Measurements from ENCODE around the gene ANKS1A.
A peak's percentile ranks its signal among the peaks of the same experiment; 100 is the strongest.
"Not testable (repeated sequence)": the region's sequence is repeated elsewhere in the genome, so short reads cannot be mapped to it uniquely, and the experiment has no call there.

Gene ANKS1A

DNA sequence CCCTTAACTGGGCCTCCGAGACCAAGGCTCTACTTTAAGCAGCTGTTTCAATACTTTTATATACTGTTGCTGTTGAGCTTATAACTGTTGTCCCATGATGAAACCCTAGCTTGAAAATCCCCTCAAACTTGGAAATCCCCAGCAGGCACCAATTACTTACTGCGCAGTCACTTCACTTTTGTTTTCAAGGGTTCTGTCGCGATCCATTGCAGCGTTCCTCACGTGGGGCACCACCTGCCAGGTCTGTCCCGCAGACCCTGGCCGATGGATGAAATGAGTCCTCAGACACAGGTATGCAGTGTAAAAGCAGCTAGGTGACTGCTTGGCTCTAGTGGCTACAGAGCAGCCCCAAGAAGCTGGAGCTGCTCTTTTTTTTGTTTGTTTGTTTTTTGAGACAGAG, 218.2 kb downstream of the ANKS1A start:
- DNase-seq = not testable (repeated sequence)

GRCh38 chr6:35107761-35108160, 218.7 kb downstream of the ANKS1A start:
- not testable (repeated sequence) for DNase-seq, ATAC-seq

More for the DNA sequence above, 218.2 kb downstream of the ANKS1A start:
- ATAC-seq = not testable (repeated sequence)

DNA sequence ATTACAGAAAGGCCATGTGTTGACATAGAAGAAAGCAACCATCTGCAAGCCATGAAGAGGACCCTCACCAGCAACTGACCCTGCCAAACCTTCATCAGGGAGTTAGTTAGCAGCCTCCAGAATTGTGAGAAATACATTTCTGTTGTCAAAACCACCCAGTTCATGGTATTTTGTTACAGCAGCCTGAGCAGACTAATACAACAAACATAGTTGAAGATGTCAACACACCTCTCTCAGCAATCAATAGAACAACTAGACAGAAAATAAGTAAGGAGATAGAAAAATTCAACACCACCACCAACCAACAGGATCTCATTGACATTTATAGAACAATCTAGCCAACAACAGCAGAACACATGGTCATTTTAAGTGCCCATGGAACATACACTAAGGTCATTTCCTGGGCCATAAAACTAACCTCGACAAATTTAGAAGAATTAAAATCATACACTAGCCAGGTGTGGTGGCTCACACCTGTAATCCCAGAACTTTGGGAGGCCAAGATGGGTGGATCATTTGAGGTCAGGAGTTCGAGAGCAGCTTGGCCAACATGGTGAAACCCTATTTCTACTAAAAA, 219.3 kb downstream of the ANKS1A start:
- DNase-seq (no peak), ATAC-seq (no peak)

DNA sequence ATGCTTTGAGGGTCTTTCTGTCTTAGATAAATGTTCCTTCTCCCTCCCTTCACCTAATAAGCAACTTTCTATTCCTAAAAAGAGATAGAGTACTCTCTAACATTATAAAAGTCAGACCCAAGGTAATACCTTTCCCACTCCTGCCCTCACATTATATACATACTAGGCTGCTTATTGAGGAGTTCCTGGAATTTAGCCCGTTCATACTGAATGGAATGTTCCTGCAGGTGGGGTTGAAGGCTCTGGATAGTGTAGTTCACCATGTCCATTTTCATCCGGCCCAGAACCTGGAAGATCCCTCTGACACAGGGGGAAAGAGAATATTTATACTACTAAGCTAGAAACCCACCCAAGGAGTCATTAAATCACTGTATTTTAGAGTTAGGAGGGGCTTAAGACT, 231.7 kb downstream of the ANKS1A start:
- no peak for ATAC-seq
- no peak for DNase-seq

- no peak for DNase-seq
- ATAC-seq = no peak
These were observed 235.3 kb downstream of the ANKS1A start for GRCh38 chr6:35124356-35124755.

GRCh38 chr6:35128042-35128441, 239.0 kb downstream of the ANKS1A start:
- DNase-seq = no peak
- ATAC-seq = no peak

DNA sequence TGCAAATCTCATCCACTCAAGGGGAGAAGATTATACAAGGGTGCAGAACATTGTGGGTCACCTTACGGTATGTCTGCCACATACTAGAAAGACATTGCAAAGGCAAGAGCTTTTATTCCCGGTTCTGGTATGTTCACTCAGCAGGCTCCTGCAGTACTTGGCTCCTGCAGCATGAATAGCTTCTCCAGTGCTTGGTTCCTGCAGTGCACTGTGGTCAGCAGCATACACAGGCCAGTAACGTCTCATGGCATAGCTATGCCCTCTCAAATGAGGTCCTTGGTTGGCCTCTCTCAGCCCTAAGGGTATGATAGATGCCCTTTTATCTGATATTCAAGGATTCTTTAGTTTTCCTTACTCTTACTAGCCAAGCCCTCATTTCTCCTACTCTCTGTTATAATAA, 239.4 kb downstream of the ANKS1A start:
- ATAC-seq (no peak), DNase-seq (no peak)

GRCh38 chr6:35136185-35136584, 247.1 kb downstream of the ANKS1A start:
- ATAC-seq (no peak), DNase-seq (no peak)

DNA sequence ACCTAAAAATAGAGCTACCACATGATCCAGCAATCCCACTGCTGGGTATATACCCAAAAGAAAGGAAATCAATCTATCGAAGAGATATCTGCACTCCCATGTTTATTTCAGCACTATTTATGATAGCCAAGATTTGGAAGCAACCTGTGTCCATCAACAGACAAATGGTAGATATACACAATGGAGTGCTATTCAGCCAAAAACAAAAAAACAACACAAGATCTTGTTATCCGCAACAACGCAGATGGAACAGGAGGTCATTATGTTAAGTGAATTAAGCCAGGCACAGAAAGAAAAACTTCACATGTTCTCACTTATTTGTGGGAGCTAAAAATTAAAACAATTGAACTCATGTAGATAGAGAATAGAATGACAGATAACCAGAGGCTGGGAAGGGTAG, 249.1 kb downstream of the ANKS1A start:
- ATAC-seq, DNase-seq: not testable (repeated sequence)

DNA sequence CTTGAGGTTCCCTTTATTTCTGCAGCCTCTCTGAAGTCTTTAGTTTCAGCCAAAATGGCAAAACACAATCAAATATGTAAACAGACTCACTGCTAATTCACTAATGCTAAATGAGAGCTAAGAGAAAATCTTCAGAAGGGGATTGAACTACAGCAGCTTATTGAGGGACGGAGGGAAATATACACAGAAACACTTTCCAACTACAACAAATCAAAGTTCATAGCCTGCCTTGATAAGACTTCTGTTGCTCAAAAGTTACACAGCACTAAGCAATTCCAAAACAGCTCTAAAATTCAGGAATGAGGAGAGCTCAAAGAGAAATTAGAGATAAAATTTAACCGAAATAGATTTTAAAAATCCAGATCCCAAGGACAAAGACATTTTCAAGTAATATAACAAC, 250.4 kb downstream of the ANKS1A start:
- ATAC-seq = no peak
- DNase-seq = no peak

- no peak for ATAC-seq
These were observed 251.0 kb downstream of the ANKS1A start for GRCh38 chr6:35139924-35140638.

DNA sequence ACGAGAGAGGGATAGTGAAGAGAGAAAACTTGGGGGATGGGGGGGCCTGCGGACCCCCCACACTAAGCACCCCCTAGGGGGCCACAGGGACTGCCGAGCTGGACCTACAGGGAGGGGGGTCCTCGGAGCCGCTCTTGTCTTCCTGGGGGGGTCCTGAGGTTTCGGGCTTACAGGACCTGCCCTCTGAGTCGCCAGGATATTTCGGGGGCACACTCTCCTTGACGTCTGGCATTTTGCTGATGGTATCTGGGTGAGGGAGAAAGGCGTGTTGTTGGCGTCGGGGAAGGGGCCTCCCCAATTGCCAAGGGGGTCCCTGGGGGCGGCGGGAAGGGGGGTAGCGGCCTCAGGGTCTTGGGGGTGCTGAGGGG, 251.6 kb downstream of the ANKS1A start:
- DNase-seq = no peak
- peak; percentile 15 for ATAC-seq

More at GRCh38 chr6:35139924-35140638, 251.0 kb downstream of the ANKS1A start:
- DNase-seq = peak; percentile 48

All from stimulated activated naive CD8-positive, alpha-beta T cell treated with anti-CD3 and anti-CD28 coated beads, Interleukin-15, Interleukin-2, amounts not matched to agents 100 U/mL and 50 U/mL, for 24 hours (primary cell).